Activated T-cell treated with anti-CD3 and anti-CD28 coated beads, Interleukin-2, amount 50 U/mL, for 72 hours (primary cell): ENCODE data around the gene DMAP1. TPM values are rescaled to one million over a fixed set of nuclear protein-coding genes. Genes with fewer than 3 reads are reported as not detected.

Experiments used
- ATAC-seq, 2 donors: fragments of 150-1000 bp; cut with Tn5 transposase; replicated peaks in 1 of 2; 2 replicates each; pipeline ENCODE4 v1.10.0; 2021; ENCODE audit warnings: moderate library complexity in 2 of 2, mild to moderate bottlenecking in 1 of 2
- DNase-seq, 2 donors: peaks; one replicate each; pipeline ENCODE4 v3.0.0; 2021 to 2022; ENCODE audit warnings: mixed read lengths in 1 of 2
- H3K27ac Mint-ChIP-seq: one replicate; pipeline ENCODE4 v1.8.0; 2022; ENCODE audit warnings: mild to moderate bottlenecking, moderate library complexity, mixed read lengths
- H3K27me3 Mint-ChIP-seq: one replicate; pipeline ENCODE4 v1.8.0; 2022; ENCODE audit warnings: low read depth, mixed read lengths
- H3K36me3 Mint-ChIP-seq, 2 donors: one replicate each; pipeline ENCODE4 v1.8.0; 2022; ENCODE audit warnings: mixed read lengths in 2 of 2, mild to moderate bottlenecking in 1 of 2; ENCODE audit not compliant: insufficient read depth in 2 of 2
- H3K4me1 Mint-ChIP-seq: one replicate; pipeline ENCODE4 v1.8.0; 2022; ENCODE audit warnings: low read depth, mixed read lengths
- H3K4me3 Mint-ChIP-seq, 2 donors: one replicate each; pipeline ENCODE4 v1.8.0; 2022; ENCODE audit warnings: mild to moderate bottlenecking in 2 of 2, mixed read lengths in 2 of 2, moderate library complexity in 2 of 2
- H3K9me3 Mint-ChIP-seq, 2 donors: one replicate each; pipeline ENCODE4 v1.8.0; 2022; ENCODE audit warnings: mixed read lengths in 2 of 2
- total RNA-seq, 2 donors: library from RNA; stranded (reverse); gene quantifications; one replicate each; pipeline ENCODE4 v1.2.3, GENCODE V29; 2022

Gene DMAP1
- total RNA-seq, 2 donors from 2014 or later: 40.0 to 46.6 TPM

GRCh38 chr1:44265656-44266358, 52.5 kb downstream of the DMAP1 start:
- H3K27ac Mint-ChIP-seq: no peak overlapping the region
- H3K27me3 Mint-ChIP-seq: no peaks in the 10 kb centered on the region
- H3K36me3 Mint-ChIP-seq: no peaks in the 10 kb centered on the region
- H3K9me3 Mint-ChIP-seq: no peaks in the 10 kb centered on the region
- no peak for DNase-seq
- peaks cover 18% of the 10 kb centered on the region for H3K4me1 Mint-ChIP-seq
- no peak overlapping the region for H3K4me3 Mint-ChIP-seq
- no peak for ATAC-seq

- DNase-seq (no peak), ATAC-seq (no peak)
- H3K36me3 Mint-ChIP-seq: no peaks in the 10 kb centered on the region
- H3K9me3 Mint-ChIP-seq: no peaks in the 10 kb centered on the region
- H3K4me3 Mint-ChIP-seq: no peak overlapping the region
- no peak overlapping the region for H3K27ac Mint-ChIP-seq
- H3K27me3 Mint-ChIP-seq: no peaks in the 10 kb centered on the region
- H3K4me1 Mint-ChIP-seq: peaks cover 18% of the 10 kb centered on the region
Observed at GRCh38 chr1:44266400-44267344, 53.4 kb downstream of the DMAP1 start.

- no peak for DNase-seq
- Mint-ChIP-seq H3K27me3 (no peaks in the 10 kb centered on the region), H3K9me3 (no peaks in the 10 kb centered on the region), H3K4me1 (peaks cover 18% of the 10 kb centered on the region), H3K27ac (no peak overlapping the region), H3K36me3 (no peaks in the 10 kb centered on the region), H3K4me3 (no peak overlapping the region)
- ATAC-seq: no peak
Observed at GRCh38 chr1:44267438-44267837, 54.2 kb downstream of the DMAP1 start.

- ATAC-seq (no peak), DNase-seq (no peak)
- Mint-ChIP-seq H3K27ac (no peak overlapping the region), H3K36me3 (no peaks in the 10 kb centered on the region), H3K4me1 (peaks cover 18% of the 10 kb centered on the region), H3K4me3 (no peak overlapping the region), H3K27me3 (no peaks in the 10 kb centered on the region), H3K9me3 (no peaks in the 10 kb centered on the region)
Observed at GRCh38 chr1:44268054-44268453, 54.8 kb downstream of the DMAP1 start.

Other genes starting within 250 kb of the DMAP1 start
- 10 to 100 TPM; 21.4 to 31.0 TPM for gene DPH2, start 243.5 kb upstream of the DMAP1 start, total RNA-seq
- gene ATP6V0B, start 238.5 kb upstream of the DMAP1 start, total RNA-seq: 10 to 100 TPM; 89.9 to 98.0 TPM
- gene B4GALT2, start 234.3 kb upstream of the DMAP1 start, total RNA-seq: 10 to 100 TPM; 19.5 to 20.4 TPM
- gene CCDC24, start 221.9 kb upstream of the DMAP1 start, total RNA-seq: 1 to 10 TPM in 1 of 2 donors, under 1 TPM in 1; 0.99 to 1.4 TPM
- gene SLC6A9, start 182.0 kb upstream of the DMAP1 start, total RNA-seq: 10 to 100 TPM; 24.5 to 28.3 TPM
- gene KLF17, start 94.7 kb upstream of the DMAP1 start, total RNA-seq: not detected
- not detected for gene KLF18, start 71.8 kb upstream of the DMAP1 start, total RNA-seq
- gene ERI3, start 141.8 kb downstream of the DMAP1 start, total RNA-seq: 10 to 100 TPM; 30.4 to 45.5 TPM
- 10 to 100 TPM; 86.8 to 92.1 TPM for gene RNF220, start 191.8 kb downstream of the DMAP1 start, total RNA-seq